Activated gamma-delta T cell (primary cell): ENCODE measurements around the gene MAGI2.
A peak's percentile ranks its signal among the peaks of the same experiment; 100 is the strongest.

Source experiments
- DNase-seq: peaks from one replicate; lab custom pipeline; 2025; lab: John Stamatoyannopoulos, UW
- total RNA-seq, 2 donors: gene quantifications; one replicate each; lab custom pipeline; 2026; lab: John Stamatoyannopoulos, UW

Gene MAGI2
- 0.77 to 1.8 reads per million in 2 donors for total RNA-seq

DNA sequence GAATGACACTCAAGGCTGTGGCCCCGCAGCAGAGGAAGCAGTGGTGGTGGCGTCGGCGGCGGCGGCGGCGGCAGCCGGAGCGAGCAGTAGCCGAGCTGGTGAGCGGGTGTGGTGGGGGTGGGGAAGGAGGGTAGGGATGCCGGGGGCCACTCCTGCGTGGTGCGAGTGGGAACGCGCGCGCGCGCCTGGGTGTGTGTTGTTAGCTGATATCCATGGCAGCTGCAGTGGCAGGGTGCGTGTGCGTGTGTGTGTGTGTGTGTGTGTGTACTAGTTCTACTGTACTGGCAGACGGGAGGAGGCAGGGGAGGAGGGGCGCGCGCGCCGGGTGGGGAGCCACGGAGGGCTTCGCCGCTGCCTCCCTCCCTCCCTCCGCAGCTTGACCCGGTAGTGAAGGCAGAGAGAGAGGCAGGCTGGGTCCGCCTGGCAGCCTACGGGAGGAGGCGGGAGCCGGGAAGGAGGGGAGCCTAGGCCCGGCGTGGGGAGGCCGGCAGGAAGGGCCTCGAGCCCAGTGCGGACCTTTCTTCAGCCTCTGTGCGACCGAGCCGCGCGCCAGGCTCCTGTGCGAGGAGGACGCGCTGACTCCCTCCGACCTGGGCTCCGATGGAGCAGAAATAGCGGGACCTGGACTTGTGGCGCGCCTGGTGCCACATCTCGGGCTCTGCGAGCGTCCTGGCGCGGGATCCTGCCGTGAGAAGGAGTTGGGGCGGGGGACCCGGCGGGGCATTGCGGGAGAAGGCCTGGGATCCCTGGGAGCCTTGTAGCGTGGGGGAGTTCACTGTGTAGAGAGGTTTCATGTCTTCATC is at the start of gene MAGI2:
TSS of gene MAGI2 (minus strand) at position 110 of the 803 bp plus-strand sequence. CDS start 347 bp downstream, outside the sequence.
- peak; percentile 10 for DNase-seq

DNA sequence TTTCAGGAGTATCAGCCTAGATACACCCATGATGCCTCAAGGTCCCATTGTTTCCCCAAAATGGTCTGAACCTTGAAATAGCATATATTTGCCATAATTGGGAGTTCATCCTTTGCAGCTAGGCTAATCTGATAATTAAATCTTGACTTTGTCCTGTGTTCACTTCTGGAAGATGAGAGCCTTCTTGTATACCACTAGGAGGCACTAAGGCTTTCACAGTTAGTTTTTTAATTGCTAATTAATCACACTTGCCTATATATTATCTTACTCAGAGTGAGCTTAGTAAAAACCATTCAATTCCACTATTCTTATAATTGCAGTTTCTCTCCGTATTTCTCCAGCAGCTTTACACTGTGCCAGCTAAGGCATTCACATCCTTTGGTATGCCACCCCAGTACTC is 48.7 kb upstream of the MAGI2 start:
- no peak for DNase-seq

DNA sequence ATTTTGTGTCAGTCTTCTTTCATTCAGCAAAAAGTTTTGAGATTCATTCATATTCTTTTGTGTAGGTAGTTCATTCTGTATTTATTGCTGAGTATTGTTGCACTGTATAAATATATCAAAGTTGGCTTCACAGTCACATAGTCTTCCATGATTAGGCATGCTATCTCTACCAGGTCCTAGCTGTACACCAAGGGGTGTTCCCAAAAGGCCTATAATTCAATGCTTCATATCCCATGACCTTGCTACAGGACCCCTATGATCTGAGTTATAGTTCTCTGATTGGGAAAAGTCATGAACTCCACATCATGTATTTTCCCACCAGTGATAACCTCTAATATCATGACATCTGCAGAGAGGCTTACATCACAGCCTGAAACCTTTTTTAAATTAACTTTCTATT is 47.3 kb upstream of the MAGI2 start:
- DNase-seq, result no peak

DNA sequence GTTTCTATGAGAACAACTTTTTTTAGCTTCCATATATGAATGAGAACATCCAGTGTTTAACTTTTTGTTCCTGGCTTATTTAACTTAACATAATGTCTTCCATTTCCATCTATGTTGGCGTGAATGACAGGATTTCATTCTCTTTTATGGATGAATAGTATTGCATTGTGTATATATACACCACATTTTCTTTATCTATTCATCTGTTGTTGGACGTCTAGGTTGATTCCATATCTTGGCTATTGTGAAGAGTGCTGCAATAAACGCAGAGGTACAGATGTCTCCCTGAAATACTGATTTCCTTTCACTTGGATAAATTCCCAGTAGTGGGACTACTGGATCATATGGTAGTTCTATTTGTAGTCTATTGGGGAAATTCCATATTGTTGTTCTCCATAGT is 44.3 kb upstream of the MAGI2 start:
- no peak for DNase-seq

DNA sequence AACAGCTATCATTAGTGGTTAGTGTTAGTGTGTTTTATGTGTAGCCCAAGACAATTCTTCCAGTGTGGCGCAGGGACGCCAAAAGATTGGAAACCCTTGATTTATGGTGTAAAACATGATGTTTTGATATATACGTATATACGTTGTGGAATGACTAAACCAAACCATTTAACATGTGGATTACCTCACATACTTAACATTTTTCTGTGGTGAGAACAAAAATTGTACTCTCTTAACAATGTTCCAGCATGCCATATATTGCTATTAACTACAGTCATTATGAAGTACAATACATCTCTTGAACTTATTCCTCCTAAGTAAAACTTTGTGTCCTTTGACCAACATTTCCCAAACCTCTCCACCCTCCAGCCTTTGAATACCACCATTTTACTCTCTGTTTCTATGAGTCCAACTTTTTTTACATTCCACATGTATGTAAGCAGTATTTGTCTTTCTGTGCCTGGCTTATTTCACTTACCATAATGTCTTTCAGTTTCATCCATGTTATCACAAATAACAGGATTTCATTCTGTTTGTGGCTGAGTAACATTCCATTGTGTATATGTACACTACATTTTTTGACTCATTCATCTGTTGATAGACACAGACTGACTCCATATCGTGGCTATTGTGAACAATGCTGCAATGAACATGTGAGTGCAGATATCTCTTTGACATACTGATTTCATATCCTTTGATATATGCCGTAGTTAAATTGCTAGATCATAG is 42.2 kb upstream of the MAGI2 start:
- DNase-seq, result no peak

DNA sequence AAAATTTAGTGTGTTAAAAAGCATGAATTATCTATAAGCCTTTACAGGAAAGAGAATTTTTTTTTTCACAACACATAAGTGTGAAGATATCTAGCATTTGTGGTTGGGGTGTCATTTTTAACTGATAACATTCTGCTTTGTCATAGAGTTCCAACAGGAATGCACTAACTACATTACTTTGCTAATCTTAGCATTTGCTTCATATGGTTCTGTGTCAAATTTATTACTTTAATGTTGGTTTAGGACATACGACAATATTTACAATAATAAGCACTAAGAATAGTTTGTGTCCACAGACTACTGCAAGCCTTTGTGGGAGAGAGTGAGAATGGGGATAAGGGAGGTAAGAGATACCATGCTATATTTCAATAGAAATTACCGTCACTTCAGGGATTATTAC is 40.6 kb upstream of the MAGI2 start:
- DNase-seq, result no peak

DNA sequence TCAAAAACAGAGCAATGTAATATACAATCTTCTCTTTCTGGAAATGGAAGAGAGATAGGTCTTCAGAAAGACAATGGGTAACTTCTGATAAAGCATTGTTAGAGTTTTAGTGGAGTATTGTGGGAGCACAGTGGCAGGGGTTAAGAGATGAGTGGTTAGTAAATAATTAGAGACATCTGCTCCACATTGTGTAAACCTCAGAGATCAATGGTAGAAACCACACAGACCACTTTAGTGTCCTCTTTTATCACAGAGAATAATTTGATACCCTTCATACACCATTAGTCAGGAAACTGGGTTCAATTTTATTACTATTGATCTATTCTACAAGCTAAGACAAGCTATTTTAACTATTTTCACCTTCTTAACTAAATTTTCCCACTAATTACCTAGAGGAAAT is 35.9 kb upstream of the MAGI2 start:
- no peak for DNase-seq

DNA sequence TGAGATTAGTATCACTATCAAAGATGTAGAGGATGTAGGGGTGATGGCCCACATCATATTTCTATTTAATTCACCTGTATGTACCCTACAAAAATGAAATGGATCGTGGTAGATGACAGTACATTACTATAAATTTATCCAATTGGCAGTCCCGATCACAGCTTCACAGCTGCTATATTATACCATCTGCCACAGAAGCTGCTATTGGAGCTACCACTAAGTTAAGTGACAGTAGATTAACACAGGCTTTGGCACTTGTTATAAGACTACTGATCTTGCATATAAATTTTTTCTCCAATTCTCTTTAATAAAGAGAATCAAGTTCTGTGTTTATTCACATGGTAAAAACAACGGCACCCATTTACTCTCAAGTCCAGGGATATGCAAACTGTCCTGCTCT is 24.9 kb upstream of the MAGI2 start:
- DNase-seq, result no peak

DNA sequence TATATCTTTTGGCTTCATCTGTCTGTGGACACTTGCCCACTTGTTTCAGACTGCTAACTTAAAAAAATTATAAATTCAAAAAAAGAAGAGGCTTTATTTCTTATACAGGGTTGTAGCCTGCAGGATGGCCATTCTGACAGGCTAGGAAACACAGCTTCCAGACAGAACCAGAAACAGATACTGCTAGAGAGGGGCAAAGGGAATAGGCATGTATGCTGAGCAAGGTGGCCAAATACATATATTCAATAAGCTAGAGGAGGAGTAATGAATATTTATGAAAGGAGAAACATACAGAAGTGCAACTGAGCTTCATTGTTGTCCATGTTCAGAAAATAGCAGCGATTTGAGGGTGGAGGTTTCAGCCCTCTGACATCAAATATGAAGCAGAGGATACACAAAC is 22.0 kb upstream of the MAGI2 start:
- no peak for DNase-seq

DNA sequence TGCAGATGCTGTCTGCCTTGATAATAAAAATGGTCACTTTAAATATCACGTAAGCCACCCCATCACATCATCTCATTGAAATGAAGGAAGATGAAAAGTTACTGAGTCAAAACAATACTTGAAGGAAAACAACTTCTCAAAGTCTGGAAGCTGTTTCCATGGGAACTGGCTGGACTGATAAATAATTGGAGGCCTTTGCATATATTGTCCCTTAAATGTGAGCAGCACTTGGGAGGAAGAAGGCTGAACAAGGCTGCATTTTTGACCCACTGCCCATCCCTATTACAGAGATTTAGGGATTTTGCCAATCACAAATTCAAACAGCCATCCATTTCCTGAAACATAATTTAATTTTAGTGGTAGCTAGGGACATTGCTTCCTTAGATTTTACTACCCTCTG is 18.2 kb upstream of the MAGI2 start:
- no peak for DNase-seq

DNA sequence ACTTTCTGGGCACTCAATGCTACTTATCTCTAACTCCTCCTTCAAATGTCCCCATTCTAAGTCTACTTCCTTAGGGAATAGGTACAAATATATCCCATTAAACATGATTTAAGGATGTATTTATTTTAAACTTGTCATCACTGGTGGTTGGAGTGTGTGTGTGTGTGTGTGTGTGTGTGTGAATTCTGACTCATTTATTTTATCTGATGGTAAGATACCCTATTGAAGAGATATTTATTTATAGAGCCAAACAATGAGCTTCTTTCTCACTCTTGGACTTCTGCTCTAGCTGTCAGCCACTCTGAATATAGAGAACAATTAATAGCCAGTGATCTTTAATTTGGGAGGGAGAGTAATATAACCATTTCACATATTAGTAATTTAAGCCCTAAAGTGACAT is 17.8 kb upstream of the MAGI2 start:
- no peak for DNase-seq

DNA sequence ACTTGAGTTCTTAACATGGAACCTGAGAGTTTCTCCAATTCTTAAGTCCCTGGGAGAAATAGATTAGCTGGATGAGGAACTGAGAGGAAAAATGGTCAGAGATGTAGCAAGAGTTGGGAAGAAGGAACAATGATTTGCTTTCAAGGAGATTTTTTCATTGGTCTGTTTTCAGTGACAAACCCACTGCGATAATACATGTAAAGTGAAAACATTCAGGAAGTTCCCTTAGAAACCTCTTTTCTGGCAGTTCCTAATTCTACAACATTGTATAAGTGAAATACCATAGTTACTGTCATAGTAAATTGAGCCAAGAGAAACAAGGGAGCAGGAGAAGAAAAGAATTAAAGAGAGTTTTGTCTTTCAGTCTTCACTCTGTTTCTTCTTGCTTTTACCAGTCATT is 12.1 kb upstream of the MAGI2 start:
- DNase-seq, result no peak

DNA sequence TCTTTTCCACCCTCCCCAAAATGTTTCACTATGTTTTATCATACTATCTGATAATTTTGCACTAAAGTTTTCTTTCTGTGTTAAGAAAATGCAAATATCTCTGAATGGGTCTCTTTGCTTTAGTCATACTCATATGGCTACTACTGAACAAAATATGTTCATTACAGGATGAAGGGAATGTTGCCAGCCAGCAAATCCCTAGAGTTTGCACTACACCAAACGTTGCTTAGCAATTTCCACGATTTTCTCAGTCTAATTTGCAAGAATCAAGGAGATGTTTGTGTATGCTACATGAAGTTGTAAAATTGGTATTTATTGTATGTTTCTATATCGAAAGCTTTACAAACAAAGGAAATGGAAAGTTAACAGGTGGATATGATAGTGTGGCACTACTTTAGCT is 10.6 kb upstream of the MAGI2 start:
- DNase-seq, result no peak

DNA sequence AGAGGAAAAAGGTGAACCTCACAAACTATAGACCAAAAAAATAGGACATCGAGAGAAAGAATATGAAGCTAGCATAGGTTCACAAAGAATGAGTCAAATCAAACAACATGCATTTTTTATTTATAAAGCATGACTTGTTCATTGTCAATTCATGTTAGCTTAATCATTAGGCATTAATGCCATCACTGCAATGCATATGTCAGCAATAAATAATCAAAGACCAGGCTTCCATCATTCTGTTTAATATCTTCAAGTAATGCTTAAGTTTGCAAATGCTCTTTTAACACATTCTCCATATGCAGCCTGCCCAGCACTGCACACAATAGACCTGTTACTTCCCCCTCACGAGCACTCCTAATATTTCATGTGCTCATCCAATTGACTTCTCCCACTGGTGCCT is 8.9 kb upstream of the MAGI2 start:
- DNase-seq, result no peak

DNA sequence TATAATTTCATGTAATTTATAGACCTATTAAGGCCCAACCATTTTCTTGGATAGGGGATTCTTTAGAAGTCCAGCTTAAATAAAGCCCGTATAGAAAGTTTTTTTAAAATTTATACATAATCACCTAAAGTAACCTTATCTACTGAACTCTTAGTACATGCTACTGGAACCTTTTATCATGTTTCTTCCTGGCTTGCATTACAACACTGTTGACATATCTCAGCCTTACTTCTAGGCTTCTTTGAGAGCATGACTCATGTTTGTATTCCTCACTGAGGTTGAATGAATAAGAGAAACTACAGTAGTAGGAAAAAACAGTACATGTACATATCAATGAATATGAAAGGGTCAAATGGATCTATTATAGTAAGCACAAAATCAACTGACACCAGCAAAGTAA is 8.2 kb upstream of the MAGI2 start:
- no peak for DNase-seq

DNA sequence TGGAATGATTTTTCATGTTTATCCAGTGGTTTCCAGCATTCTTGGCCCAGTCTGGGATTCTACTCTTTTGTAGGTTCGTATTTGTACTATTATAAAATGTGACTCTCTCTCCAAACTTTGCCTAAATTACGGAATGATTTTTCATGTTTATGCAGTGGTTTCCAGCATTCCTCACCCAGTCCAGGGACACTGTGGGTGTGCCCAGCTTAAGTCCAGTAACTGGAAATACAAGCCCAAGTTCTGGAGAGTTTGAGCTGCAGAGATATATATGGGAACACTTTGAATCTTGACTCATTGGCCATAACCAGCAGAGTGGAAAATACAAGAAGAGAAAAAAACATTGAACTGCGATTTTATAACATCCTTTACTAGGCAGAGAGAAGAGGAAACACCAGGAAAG is 5.9 kb upstream of the MAGI2 start:
- no peak for DNase-seq

DNA sequence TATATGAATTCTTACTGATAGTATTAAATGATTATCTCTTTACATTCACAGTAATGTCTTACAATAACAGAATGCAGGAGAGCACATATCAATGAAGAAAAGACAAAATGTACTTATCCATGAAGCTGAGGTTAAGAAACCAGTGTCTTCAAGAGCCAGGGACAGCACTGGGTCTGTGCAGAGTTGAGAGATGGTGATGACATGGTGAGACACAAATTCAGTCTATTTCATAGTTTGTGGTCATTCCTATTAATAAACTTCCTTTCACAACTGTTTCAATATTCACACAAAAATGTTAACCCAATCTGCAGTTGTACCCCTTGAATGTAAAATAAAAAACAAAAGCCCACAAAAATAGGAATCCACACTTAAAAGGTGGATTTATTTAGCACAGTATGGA is 5.3 kb upstream of the MAGI2 start:
- no peak for DNase-seq

DNA sequence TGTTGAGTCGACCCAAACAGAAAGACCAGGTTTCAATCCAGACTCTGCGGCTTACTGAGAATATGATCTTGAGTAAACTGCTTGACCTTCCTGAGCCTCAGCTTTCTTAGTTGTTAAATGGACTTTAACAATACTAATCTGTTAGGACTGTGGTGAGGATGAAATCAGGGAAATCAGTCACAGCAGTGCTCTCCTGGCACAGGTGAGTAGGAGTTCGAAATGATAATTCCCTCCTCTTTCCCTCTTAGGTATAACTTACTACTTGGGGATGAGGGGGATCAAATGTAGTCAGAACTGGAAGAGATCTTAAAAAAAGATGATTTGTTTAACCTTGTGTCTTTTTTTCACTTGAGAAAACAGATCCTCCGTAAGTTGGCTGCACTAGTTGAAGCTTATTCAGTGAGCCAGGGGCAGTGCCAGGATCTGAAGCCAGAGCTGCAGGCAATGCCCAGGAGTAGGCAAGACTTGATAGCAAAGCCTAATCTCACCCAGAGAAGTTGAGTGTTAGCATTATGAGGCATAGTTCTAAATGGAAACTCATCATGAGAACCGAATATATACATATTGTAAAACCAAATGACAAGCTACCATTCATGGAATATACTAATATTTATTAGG is 1.8 kb upstream of the MAGI2 start:
- DNase-seq, result no peak

DNA sequence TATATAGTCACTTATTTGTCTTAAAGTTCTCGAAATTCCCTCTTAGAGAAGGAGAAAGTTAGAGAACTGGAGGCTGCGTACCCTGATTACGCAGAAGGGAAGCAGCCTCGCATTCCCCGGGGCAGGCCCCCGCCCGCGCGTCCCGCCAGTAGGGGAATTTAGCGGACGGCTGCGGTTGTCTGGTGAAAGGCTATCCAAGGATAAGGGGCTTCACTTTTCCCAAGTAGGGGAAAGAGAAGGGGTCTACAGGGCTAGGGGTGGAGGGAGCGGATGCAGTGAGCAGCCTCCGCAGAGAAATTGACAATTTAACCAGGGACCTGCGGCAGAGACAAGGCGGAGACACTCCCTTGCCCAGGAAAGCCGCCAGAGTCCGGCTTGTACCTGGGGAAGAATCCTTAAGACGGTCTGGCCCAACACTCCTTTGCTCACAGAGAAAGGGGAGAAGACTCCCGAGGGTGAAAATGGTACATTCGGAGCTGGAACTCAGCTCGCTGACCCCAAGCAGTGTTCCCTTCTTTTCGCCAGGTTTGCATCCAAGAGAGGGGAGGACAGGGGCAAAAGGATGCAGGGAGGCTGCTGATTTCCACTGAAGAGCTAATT is 994 bp upstream of the MAGI2 start:
- DNase-seq, result no peak

DNA sequence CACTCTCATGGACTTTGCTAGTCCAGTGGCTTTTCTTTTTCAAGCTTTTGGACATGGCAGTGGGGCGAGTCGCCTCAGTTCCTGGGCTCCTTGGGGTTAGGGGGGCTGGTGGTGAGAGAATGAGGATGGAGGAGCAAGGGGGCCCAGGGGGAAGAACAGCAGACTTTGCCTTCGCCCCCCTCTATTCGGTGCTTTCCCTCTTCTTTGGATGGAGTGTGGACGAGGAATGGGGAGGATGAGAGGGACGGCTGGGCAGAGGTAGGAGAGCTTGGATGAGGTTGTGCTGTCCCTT is 255 bp downstream of the MAGI2 start:
- DNase-seq, result no peak

DNA sequence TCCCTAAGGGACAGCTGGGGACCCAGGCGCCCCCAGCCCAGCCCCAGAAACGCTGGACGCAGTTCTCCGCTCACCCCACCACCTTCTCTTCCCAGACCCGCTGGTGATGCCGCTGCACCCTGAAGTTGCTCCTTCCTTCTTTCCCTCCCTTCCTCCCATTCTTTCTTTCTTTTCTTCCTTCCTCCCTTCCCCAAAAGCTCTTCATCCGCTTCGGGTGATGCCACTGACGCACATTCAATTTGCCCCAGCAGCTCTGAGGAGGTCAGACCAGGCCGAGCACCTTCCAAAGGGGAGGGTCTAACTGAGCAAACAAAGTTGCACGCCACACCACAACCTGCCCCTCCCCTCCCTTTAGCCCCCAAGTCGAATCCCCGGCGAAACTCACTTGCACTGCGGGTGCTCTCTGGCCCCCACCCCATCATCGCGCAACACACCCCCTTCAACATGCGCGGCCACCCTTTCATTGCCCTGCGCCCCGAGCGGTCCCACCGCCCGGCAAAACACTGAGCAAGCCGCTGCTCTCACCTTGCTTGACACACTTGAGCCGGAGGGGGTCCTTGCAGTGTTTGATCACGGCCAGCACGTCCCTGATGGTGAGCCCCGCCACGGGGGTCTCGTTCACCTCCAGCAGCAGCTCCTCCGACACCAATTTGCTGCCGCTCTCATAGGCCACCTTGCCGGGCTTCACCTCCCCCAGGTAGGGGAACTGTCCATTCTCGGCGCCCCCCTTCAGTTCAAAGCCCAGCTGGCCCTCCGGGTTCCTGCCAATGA is 787 bp downstream of the MAGI2 start:
- no peak for DNase-seq

DNA sequence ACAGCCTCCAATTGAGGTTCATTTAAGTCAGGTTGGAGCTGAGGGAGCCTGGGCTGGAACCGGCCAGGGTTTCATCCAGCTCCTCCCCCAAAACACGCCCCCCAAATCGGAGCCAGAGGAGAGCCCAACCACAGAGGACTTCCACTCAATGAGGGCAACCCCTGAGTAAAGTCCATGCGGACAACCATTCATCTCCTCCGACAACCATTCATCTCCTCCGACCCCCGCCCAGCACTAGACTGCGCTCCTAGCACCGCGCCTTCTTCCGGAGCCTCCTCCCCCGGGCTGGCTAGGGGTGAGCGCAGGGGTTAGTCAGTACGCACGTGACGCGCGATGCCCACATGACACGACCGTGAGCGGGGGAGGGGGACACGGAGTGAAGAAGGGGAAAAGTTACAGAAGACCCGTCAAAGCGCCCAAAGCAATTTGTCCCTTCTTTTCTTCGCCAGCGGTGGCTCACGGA is 1.4 kb downstream of the MAGI2 start:
- no peak for DNase-seq
